IPS-20b (cell line): ENCODE data around the gene CCDC12.

Experiments used
- H3K27ac ChIP-seq: one replicate; pipeline ENCODE4 v1.5.1; 2013; ENCODE audit warnings: low read length
- H3K27me3 ChIP-seq: 2 replicates; pipeline ENCODE4 v1.6.1; 2013; ENCODE audit warnings: mild to moderate bottlenecking, low read length, inconsistent platforms; ENCODE audit not compliant: insufficient read depth
- H3K36me3 ChIP-seq: 2 replicates; pipeline ENCODE4 v1.6.1; 2013; ENCODE audit warnings: low read depth, mild to moderate bottlenecking, inconsistent platforms, low read length, moderate library complexity; ENCODE audit not compliant: insufficient read depth
- H3K4me1 ChIP-seq: 2 replicates; pipeline ENCODE4 v1.6.1; 2013; ENCODE audit warnings: mild to moderate bottlenecking, control low read depth, inconsistent platforms, low read length, moderate library complexity; ENCODE audit not compliant: insufficient read depth
- H3K4me3 ChIP-seq: 2 replicates; pipeline ENCODE4 v1.5.1; 2013; ENCODE audit warnings: mild to moderate bottlenecking, low read length, inconsistent platforms
- H3K9ac ChIP-seq: 2 replicates; pipeline ENCODE4 v1.6.1; 2013; ENCODE audit warnings: low read depth, mild to moderate bottlenecking, inconsistent platforms, low read length, moderate library complexity
- H3K9me3 ChIP-seq: 2 replicates; pipeline ENCODE4 v1.6.1; 2013; ENCODE audit warnings: mild to moderate bottlenecking, low read depth, low read length, inconsistent platforms; ENCODE audit not compliant: insufficient read depth

The CCDC12 gene

DNA sequence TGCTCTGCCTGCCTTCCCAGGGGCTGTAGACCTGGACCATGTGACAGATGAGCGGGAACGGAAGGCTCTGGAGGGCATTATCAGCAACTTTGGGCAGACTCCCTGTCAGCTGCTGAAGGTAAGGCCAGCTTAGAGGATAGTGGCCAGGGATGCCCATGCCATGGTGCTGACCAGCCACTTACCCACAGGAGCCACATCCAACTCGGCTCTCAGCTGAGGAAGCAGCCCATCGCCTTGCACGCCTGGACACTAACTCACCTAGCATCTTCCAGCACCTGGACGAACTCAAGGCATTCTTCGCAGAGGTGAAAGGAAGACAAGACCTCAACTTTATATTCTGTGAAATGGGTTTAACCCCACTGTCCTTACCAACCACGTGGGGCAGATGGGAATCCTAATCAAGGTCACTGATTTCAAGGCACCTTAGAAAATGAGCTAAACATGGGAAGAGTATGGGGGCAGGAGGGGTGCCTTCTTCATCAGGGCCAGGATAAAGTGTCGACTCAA lies 29.7 kb upstream of the CCDC12 start:
- Histone ChIP-seq H3K9me3 (no peaks in the 10 kb centered on the region), H3K27ac (no peak overlapping the region), H3K36me3 (peaks cover 57% of the 10 kb centered on the region), H3K27me3 (no peaks in the 10 kb centered on the region), H3K4me3 (no peak overlapping the region), H3K4me1 (peaks cover 8% of the 10 kb centered on the region; the same call in 1 of the 2 replicates), H3K9ac (no peak overlapping the region)

DNA sequence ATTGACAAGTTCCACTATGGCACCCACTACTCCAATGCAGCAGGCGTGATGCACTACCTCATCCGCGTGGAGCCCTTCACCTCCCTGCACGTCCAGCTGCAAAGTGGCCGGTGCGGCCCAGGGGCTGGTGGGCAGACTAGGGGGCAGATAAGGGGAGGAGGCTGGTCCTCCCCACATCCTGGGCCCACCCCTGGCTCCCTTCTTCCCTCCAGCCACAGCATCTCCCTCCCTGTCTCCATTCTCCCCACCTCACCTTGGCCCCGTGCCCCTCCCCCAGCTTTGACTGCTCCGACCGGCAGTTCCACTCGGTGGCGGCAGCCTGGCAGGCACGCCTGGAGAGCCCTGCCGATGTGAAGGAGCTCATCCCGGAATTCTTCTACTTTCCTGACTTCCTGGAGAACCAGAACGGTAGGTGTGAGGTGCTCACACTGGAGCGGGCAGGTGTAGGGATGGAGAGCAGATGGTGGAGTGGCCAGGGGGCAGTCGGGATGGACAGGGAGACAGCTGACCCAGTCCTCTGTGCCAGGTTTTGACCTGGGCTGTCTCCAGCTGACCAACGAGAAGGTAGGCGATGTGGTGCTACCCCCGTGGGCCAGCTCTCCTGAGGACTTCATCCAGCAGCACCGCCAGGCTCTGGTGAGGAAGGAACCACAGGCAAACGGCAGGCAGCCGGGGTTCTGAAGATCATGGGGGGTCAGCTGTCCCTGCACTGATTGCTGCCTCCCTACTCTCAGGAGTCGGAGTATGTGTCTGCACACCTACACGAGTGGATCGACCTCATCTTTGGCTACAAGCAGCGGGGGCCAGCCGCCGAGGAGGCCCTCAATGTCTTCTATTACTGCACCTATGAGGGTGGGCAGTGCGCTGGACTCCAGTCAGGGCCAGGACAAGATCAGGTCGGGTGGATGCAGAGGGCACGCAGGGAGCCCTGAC lies 28.9 kb upstream of the CCDC12 start:
- Histone ChIP-seq H3K4me3 (no peak overlapping the region), H3K9ac (no peak overlapping the region), H3K36me3 (peaks cover 63% of the 10 kb centered on the region), H3K27ac (no peak overlapping the region), H3K9me3 (no peaks in the 10 kb centered on the region), H3K4me1 (peaks cover 6% of the 10 kb centered on the region; the same call in 1 of the 2 replicates), H3K27me3 (no peaks in the 10 kb centered on the region)

DNA sequence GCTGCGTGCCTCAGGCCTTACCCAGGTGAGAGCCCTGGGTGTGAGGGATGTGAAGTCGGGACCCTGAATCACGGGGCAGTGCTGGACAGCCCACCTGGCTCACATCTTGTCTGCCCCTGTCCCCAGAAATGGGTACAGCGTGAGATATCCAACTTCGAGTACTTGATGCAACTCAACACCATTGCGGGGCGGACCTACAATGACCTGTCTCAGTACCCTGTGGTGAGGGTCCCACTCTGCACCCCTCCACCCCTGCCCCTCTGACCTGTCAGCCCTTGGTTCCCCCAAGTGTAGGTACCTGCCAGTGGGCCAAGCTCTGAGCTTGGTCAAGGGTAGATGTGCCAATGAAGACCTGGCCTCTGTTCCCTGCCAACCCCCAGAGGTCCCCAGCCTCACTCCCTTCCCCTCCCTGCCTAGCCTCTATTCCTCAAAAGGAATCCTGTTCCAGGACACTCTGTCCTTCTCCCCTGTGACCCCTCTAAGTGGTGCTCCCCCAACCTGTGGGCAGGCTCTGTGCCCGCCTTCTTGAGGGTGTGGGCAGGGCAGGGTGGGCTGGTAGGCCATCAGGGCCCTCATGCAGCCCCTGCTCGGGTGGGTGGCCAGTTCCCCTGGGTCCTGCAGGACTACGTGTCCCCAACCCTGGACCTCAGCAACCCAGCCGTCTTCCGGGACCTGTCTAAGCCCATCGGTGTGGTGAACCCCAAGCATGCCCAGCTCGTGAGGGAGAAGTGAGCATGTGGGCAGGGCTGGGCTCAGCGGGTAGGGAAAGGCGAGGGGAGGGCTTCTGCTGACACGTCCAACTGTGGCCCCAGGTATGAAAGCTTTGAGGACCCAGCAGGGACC lies 28.0 kb upstream of the CCDC12 start:
- Histone ChIP-seq H3K4me1 (no peaks in the 10 kb centered on the region; the same call in 1 of the 2 replicates), H3K27ac (no peak overlapping the region), H3K9me3 (no peaks in the 10 kb centered on the region), H3K36me3 (peaks cover 71% of the 10 kb centered on the region), H3K9ac (no peak overlapping the region), H3K27me3 (no peaks in the 10 kb centered on the region), H3K4me3 (no peak overlapping the region)

GRCh38 chr3:47003461-47004368 lies 27.2 kb upstream of the CCDC12 start:
- H3K9me3 ChIP-seq: no peaks in the 10 kb centered on the region
- H3K36me3 ChIP-seq: peaks cover 80% of the 10 kb centered on the region

DNA sequence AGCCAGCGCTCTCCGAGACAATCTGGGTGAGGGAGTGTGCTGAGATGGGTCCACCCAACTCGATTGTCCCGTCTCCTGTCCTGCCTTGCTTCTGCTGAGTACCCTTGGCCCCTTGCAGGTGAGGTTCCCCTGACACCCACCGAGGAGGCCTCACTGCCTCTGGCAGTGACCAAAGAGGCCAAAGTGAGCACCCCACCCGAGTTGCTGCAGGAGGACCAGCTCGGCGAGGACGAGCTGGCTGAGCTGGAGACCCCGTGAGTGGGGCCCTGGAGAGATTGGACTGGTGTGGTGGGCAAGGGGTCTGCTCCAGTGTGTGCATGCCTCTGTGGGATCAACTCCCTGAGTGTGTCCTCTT lies 26.5 kb upstream of the CCDC12 start:
- Histone ChIP-seq H3K27ac (no peak overlapping the region), H3K36me3 (peaks cover 81% of the 10 kb centered on the region), H3K4me3 (no peak overlapping the region), H3K9ac (no peak overlapping the region), H3K9me3 (no peaks in the 10 kb centered on the region), H3K27me3 (no peaks in the 10 kb centered on the region), H3K4me1 (no peaks in the 10 kb centered on the region)

More at GRCh38 chr3:47003461-47004368, 27.2 kb upstream of the CCDC12 start:
- Histone ChIP-seq H3K4me1 (no peaks in the 10 kb centered on the region; the same call in 1 of the 2 replicates), H3K9ac (no peak overlapping the region), H3K4me3 (no peak overlapping the region), H3K27ac (no peak overlapping the region), H3K27me3 (no peaks in the 10 kb centered on the region)

- Histone ChIP-seq H3K4me1 (no peaks in the 10 kb centered on the region), H3K27ac (no peak overlapping the region), H3K9me3 (no peaks in the 10 kb centered on the region), H3K27me3 (no peaks in the 10 kb centered on the region), H3K9ac (no peak overlapping the region), H3K4me3 (no peak overlapping the region), H3K36me3 (peaks cover 81% of the 10 kb centered on the region)
Observed at GRCh38 chr3:47002171-47003055, 25.9 kb upstream of the CCDC12 start.

GRCh38 chr3:47001731-47002170 lies 25.2 kb upstream of the CCDC12 start:
- Histone ChIP-seq H3K36me3 (peaks cover 76% of the 10 kb centered on the region), H3K9ac (no peak overlapping the region), H3K9me3 (no peaks in the 10 kb centered on the region), H3K27ac (no peak overlapping the region), H3K4me3 (no peak overlapping the region), H3K27me3 (no peaks in the 10 kb centered on the region), H3K4me1 (no peaks in the 10 kb centered on the region)

GRCh38 chr3:47000922-47001730 lies 24.6 kb upstream of the CCDC12 start:
- Histone ChIP-seq H3K4me3 (no peak overlapping the region), H3K4me1 (no peaks in the 10 kb centered on the region), H3K9me3 (no peaks in the 10 kb centered on the region), H3K27me3 (no peaks in the 10 kb centered on the region), H3K9ac (no peak overlapping the region), H3K27ac (no peak overlapping the region), H3K36me3 (peaks cover 70% of the 10 kb centered on the region)

- Histone ChIP-seq H3K27me3 (no peaks in the 10 kb centered on the region), H3K4me1 (no peaks in the 10 kb centered on the region), H3K4me3 (no peak overlapping the region), H3K27ac (no peak overlapping the region), H3K9ac (no peak overlapping the region), H3K9me3 (no peaks in the 10 kb centered on the region), H3K36me3 (peaks cover 61% of the 10 kb centered on the region)
Observed at GRCh38 chr3:47000198-47000815, 23.8 kb upstream of the CCDC12 start.
